Thoracic aorta (tissue), 2 donors: ENCODE results near the gene UCP3. TPM values are rescaled to one million over a fixed set of nuclear protein-coding genes. Genes with fewer than 3 reads are reported as not detected.

ENCODE experiments used
- ATAC-seq: fragments of 150-250 bp; one replicate; pipeline ENCODE4 v1.8.0; 2017; ENCODE audit warnings: low read depth; ENCODE audit not compliant: insufficient number of reproducible peaks, low FRiP score
- DNase-seq: peaks from one replicate; pipeline ENCODE4 v3.0.0-alpha.2; 2020; ENCODE audit warnings: low spot score
- H3K27ac ChIP-seq, 2 donors: fragments of 200-600 bp; sonication (generic); 1 replicate in 1 of 2; 2 replicates in 1 of 2; pipeline ENCODE4 v1.5.1; 2016; ENCODE audit warnings: mild to moderate bottlenecking in 2 of 2, moderate library complexity in 2 of 2
- H3K27me3 ChIP-seq: fragments of 200-600 bp; sonication (generic); replicated peaks from 2 replicates; pipeline ENCODE4 v1.6.0; 2016; ENCODE audit warnings: mild to moderate bottlenecking; ENCODE audit not compliant: insufficient read depth
- H3K36me3 ChIP-seq: fragments of 200-600 bp; sonication (generic); one replicate; pipeline ENCODE4 v1.5.1; 2016
- H3K4me1 ChIP-seq, 2 donors: fragments of 200-600 bp; sonication (generic); 1 replicate in 1 of 2; 2 replicates in 1 of 2; pipeline versions ENCODE4 v1.5.1 to v1.6.0; 2016; ENCODE audit warnings: low read depth in 2 of 2, mild to moderate bottlenecking in 1 of 2; ENCODE audit not compliant: control insufficient read depth in 1 of 2
- H3K4me3 ChIP-seq: fragments of 200-600 bp; sonication (generic); 2 replicates; pipeline ENCODE4 v1.5.1; 2016; ENCODE audit warnings: mild to moderate bottlenecking
- H3K9me3 ChIP-seq: fragments of 200-600 bp; sonication (generic); 2 replicates; pipeline ENCODE4 v1.5.1; 2016
- total RNA-seq, 2 donors: library from RNA; depleted of rRNA; stranded (reverse); fragments of >200 nt; gene quantifications; one replicate each; pipeline versions ENCODE4 v1.1.0 to v1.2.3, GENCODE V29; 2016
- TF ChIP-seq, protein P1 (sequence below): fragments of 200-600 bp; sonication (generic); IDR thresholded peaks from one replicate; pipeline ENCODE4 v1.5.1; 2019; ENCODE audit warnings: antibody characterized with exemption

UCP3 gene
- total RNA-seq, 2 donors from 2014 or later: 0.14 to 13.9 TPM

DNA sequence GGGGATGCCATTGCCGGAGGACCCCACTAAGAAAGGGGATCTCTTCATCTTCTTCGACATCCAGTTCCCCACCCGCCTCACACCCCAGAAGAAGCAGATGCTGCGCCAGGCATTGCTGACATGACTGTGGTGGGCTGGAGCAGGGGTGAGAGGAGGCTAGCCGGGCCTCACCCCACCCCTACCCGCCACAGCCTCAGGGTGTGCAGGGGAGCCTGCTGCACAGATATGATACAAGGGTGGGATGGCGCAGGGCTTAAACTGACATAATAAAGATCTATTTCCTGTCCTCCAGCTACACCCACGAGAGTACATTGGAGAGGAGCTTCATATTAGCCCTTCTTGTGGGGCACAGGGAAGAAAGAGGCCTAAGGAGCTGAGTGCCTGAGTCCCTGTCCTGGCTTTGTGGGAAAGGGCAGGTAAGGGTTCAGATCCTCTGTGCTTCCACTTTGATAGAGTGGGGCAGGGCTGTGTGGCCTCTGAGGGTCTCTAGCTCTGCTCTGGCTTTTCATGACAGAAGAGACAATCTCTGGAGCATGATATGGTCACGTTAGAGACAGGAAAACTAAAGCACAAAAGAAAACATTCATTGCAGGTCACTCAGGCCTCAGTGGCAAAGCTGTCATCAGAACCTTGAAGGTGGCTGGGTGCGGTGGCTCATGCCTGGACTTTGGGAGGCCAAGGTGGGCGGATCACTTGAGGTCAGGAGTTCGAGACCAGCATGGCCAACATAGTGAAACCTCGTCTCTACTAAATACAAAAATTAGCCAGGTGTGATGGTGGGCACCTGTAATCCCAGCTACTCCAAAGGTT, 38.7 kb downstream of the UCP3 start:
- no peak for DNase-seq
- no peaks in the 10 kb centered on the region for H3K9me3 ChIP-seq
- peaks cover 2% of the 10 kb centered on the region for H3K36me3 ChIP-seq
- no peaks in the 10 kb centered on the region for H3K27me3 ChIP-seq
- H3K4me1 ChIP-seq: no peaks in the 10 kb centered on the region
- no peak overlapping the region for H3K4me3 ChIP-seq
- TF ChIP-seq, protein P1, sequence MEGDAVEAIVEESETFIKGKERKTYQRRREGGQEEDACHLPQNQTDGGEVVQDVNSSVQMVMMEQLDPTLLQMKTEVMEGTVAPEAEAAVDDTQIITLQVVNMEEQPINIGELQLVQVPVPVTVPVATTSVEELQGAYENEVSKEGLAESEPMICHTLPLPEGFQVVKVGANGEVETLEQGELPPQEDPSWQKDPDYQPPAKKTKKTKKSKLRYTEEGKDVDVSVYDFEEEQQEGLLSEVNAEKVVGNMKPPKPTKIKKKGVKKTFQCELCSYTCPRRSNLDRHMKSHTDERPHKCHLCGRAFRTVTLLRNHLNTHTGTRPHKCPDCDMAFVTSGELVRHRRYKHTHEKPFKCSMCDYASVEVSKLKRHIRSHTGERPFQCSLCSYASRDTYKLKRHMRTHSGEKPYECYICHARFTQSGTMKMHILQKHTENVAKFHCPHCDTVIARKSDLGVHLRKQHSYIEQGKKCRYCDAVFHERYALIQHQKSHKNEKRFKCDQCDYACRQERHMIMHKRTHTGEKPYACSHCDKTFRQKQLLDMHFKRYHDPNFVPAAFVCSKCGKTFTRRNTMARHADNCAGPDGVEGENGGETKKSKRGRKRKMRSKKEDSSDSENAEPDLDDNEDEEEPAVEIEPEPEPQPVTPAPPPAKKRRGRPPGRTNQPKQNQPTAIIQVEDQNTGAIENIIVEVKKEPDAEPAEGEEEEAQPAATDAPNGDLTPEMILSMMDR: no peak
- no peak overlapping the region for H3K27ac ChIP-seq
- no peak for ATAC-seq

DNA sequence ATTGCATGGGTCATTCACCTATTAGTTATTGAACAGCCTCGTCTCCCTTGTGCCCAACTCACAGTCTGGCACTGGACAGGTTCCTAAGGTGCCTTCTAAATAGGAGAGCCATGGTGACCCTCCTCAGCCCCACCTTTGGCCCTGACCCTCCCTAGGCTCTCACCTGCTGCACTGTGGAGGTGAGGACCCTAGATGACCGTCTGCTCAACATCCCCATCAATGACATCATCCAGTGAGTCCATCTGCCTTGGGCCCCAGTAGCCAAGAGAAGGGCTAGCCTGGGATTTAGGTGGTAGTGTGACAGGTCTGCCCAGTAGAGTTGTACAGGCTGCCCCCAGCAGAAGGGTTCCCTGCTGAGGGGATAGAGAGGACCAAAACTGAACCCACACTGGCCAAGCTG, 39.8 kb downstream of the UCP3 start:
- TF ChIP-seq, protein P1: no peak
- no peaks in the 10 kb centered on the region for H3K27me3 ChIP-seq
- ATAC-seq (no peak), DNase-seq (no peak)
- H3K27ac ChIP-seq: no peak overlapping the region
- H3K9me3 ChIP-seq: no peaks in the 10 kb centered on the region
- H3K4me1 ChIP-seq: no peaks in the 10 kb centered on the region
- H3K36me3 ChIP-seq: no peaks in the 10 kb centered on the region
- H3K4me3 ChIP-seq: no peak overlapping the region

DNA sequence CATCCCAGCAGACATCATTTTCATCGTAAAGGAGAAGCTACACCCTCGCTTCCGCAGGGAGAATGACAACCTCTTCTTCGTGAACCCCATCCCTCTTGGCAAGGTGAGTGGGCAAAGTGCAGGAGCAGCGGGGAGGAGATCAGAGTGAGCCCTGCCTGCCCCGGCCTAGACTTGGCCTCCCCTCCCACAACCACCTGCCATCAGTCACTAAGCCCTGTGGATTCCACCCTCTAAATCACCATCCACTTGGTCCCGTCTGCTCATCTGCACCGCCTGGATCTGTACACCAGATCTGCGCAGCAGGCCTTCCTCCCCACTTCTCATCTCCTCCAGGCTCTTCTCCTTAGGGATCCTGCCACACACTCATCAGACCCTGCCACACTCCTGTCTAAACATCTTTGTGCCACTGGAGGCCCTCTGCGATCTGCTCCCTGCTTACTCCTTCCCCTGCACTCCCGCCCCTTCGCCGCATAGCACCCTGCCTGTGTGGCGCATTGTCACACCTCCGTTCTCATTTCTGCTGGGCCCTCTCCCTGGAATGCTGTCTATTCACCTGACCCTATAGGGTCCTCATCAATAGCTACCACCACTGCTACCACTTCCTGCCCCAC, 40.4 kb downstream of the UCP3 start:
- Histone ChIP-seq H3K27me3 (no peaks in the 10 kb centered on the region), H3K4me3 (no peak overlapping the region), H3K9me3 (no peaks in the 10 kb centered on the region), H3K4me1 (no peaks in the 10 kb centered on the region), H3K27ac (no peak overlapping the region), H3K36me3 (no peaks in the 10 kb centered on the region)
- no peak for ATAC-seq
- TF ChIP-seq, protein P1: no peak
- DNase-seq: no peak

DNA sequence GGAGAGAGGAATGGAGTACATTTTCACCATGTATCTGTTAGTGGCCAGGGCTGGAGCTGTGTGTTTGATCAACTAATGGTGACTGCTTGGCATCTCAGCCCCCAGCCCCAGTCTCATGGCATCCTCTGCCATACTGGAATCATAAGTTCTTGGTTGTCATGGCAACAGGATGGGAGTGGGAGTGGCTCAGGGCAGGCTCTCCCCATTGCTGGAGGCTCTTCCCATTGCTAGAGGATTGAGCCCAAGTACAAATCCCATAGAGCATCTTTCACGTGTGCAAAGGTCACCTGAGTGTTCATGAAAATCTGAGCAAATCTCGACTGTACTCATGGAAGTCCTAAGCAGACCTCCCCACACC, 43.1 kb downstream of the UCP3 start:
- DNase-seq (no peak), ATAC-seq (no peak)
- TF ChIP-seq, protein P1: no peak
- no peaks in the 10 kb centered on the region for H3K4me1 ChIP-seq
- no peak overlapping the region for H3K27ac ChIP-seq
- no peaks in the 10 kb centered on the region for H3K27me3 ChIP-seq
- no peaks in the 10 kb centered on the region for H3K36me3 ChIP-seq
- H3K4me3 ChIP-seq: no peak overlapping the region
- H3K9me3 ChIP-seq: no peaks in the 10 kb centered on the region

DNA sequence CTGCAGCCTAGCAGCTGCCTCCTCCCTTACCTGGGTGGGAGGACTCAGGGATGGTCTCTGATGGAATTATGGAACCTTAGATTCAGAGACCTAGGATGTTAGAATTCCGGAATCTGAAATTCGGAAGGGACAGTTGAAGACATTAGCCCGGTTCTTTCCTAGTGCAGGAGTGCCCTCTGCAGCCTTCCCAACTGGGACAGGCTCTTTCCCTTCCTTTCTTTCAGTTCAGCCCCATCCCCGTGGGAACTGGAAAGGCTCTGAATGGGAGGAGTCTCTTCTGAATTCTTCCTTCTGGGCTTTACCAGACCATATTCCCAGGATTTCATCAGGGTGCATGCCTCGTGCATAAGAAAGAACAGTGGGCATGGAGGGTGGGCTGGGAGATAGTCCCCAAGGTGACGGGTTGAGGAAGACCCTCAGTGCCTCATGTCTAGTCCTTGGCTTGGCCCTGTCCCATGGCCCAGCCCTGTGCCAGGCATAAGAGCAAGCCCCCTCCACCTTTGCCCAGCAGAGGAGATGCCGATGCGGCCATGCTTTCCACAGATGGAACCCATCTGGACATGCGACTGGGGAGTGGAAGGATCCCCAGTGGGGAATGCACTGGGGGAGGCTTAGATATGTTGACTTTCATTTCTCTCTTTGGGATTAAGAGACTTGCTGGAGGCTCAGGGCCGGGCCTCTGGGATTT, 43.7 kb downstream of the UCP3 start:
- DNase-seq (no peak), ATAC-seq (no peak)
- Histone ChIP-seq H3K36me3 (no peaks in the 10 kb centered on the region), H3K27me3 (no peaks in the 10 kb centered on the region), H3K4me1 (no peaks in the 10 kb centered on the region), H3K27ac (no peak overlapping the region), H3K9me3 (no peaks in the 10 kb centered on the region), H3K4me3 (no peak overlapping the region)
- TF ChIP-seq, protein P1: no peak
